H9 (cell line): ENCODE results near the gene KCNQ2. TPM values are rescaled to one million over a fixed set of nuclear protein-coding genes. Genes with fewer than 3 reads are reported as not detected.
A peak's percentile ranks its signal among the peaks of the same experiment; 100 is the strongest.

Experiments
- DNase-seq: peaks from one replicate; pipeline ENCODE4 v3.0.0-alpha.2; 2017
- H2AFZ ChIP-seq: one replicate; pipeline ENCODE4 v1.6.1; 2013; ENCODE audit warnings: mild to moderate bottlenecking, low read length, control low read depth, moderate library complexity
- H2AK5ac ChIP-seq: 2 replicates; pipeline ENCODE4 v1.6.1; 2013; ENCODE audit warnings: low read length, control low read depth, mixed read lengths; ENCODE audit not compliant: insufficient read length
- H2BK120ac ChIP-seq: one replicate; pipeline ENCODE4 v1.6.1; 2013; ENCODE audit warnings: low read depth, mild to moderate bottlenecking, low read length, control low read depth, inconsistent platforms; ENCODE audit not compliant: poor library complexity, severe bottlenecking
- H2BK12ac ChIP-seq: 2 replicates; pipeline ENCODE4 v1.6.1; 2013; ENCODE audit warnings: low read length, control low read depth, mixed read lengths, low read depth; ENCODE audit not compliant: insufficient read length
- H2BK15ac ChIP-seq: 2 replicates; pipeline ENCODE4 v1.6.1; 2013; ENCODE audit warnings: low read depth, low read length, control low read depth
- H2BK20ac ChIP-seq: one replicate; pipeline ENCODE4 v1.6.1; 2013; ENCODE audit warnings: low read depth, mild to moderate bottlenecking, low read length, control low read depth, inconsistent platforms; ENCODE audit not compliant: poor library complexity, severe bottlenecking
- H2BK5ac ChIP-seq: 2 replicates; pipeline ENCODE4 v1.6.1; 2013; ENCODE audit warnings: low read length, control low read depth, mixed read lengths; ENCODE audit not compliant: insufficient read length
- H3K14ac ChIP-seq: 2 replicates; pipeline ENCODE4 v1.6.1; 2013; ENCODE audit warnings: low read length, control low read depth; ENCODE audit not compliant: insufficient read depth
- H3K18ac ChIP-seq: 2 replicates; pipeline ENCODE4 v1.6.1; 2013; ENCODE audit warnings: low read depth, mild to moderate bottlenecking, mixed read lengths, low read length, control low read depth; ENCODE audit not compliant: insufficient read length
- H3K23ac ChIP-seq: 2 replicates; pipeline ENCODE4 v1.6.1; 2013; ENCODE audit warnings: low read length, control low read depth, mixed read lengths, low read depth; ENCODE audit not compliant: insufficient read length
- H3K23me2 ChIP-seq: 2 replicates; pipeline ENCODE4 v1.6.1; 2013; ENCODE audit warnings: low read depth, mild to moderate bottlenecking, mixed read lengths, low read length, control low read depth; ENCODE audit not compliant: insufficient read length, poor library complexity, severe bottlenecking
- H3K27ac ChIP-seq: 2 replicates; pipeline ENCODE4 v1.5.1; 2013; ENCODE audit warnings: low read length, control low read depth, mixed read lengths, low read depth; ENCODE audit not compliant: insufficient read length
- H3K27me3 ChIP-seq: 2 replicates; pipeline ENCODE4 v1.6.1; 2013; ENCODE audit warnings: low read length, control low read depth, inconsistent platforms; ENCODE audit not compliant: insufficient read depth
- H3K4ac ChIP-seq: 2 replicates; pipeline ENCODE4 v1.6.1; 2013; ENCODE audit warnings: low read depth, mild to moderate bottlenecking, control low read depth, inconsistent platforms, low read length, moderate library complexity
- H3K4me1 ChIP-seq: 2 replicates; pipeline ENCODE4 v1.6.1; 2013; ENCODE audit warnings: low read length, control low read depth, inconsistent platforms; ENCODE audit not compliant: insufficient read depth
- H3K4me2 ChIP-seq: 2 replicates; pipeline ENCODE4 v1.6.1; 2013; ENCODE audit warnings: low read length, control low read depth, mixed read lengths; ENCODE audit not compliant: insufficient read length, insufficient read depth
- H3K56ac ChIP-seq: 2 replicates; pipeline ENCODE4 v1.6.1; 2013; ENCODE audit warnings: low read depth, mild to moderate bottlenecking, mixed read lengths, low read length, control low read depth; ENCODE audit not compliant: insufficient read length
- H3K79me1 ChIP-seq: 2 replicates; pipeline ENCODE4 v1.6.1; 2013; ENCODE audit warnings: low read depth, mild to moderate bottlenecking, moderate library complexity, low read length, control low read depth, inconsistent platforms; ENCODE audit not compliant: insufficient read depth, poor library complexity, severe bottlenecking
- H3K79me2 ChIP-seq: 2 replicates; pipeline ENCODE4 v1.6.1; 2013; ENCODE audit warnings: low read length, control low read depth, inconsistent platforms; ENCODE audit not compliant: insufficient read depth
- H3K9ac ChIP-seq: 2 replicates; pipeline ENCODE4 v1.6.1; 2013; ENCODE audit warnings: low read length, control low read depth, mixed read lengths; ENCODE audit not compliant: insufficient read length; ENCODE audit errors: extremely low read depth
- H3K9me3 ChIP-seq: one replicate; pipeline ENCODE4 v1.6.1; 2013; ENCODE audit warnings: low read depth, low read length, inconsistent platforms; ENCODE audit not compliant: control insufficient read depth
- H3T11ph ChIP-seq: one replicate; pipeline ENCODE4 v1.6.1; 2013; ENCODE audit warnings: mild to moderate bottlenecking, low read length, control low read depth, inconsistent platforms
- H4K20me1 ChIP-seq: one replicate; pipeline ENCODE4 v1.6.1; 2013; ENCODE audit not compliant: control insufficient read depth, insufficient read length, insufficient read depth
- H4K5ac ChIP-seq: 2 replicates; pipeline ENCODE4 v1.6.1; 2013; ENCODE audit warnings: low read depth, mild to moderate bottlenecking, mixed read lengths, low read length, control low read depth; ENCODE audit not compliant: insufficient read length
- H4K8ac ChIP-seq: replicated peaks from 2 replicates; pipeline ENCODE4 v1.6.1; 2013; ENCODE audit warnings: low read length, control low read depth, mixed read lengths, low read depth; ENCODE audit not compliant: insufficient read length
- H4K91ac ChIP-seq: 2 replicates; pipeline ENCODE4 v1.6.1; 2013; ENCODE audit warnings: low read depth, mild to moderate bottlenecking, moderate library complexity, mixed read lengths, low read length, control low read depth; ENCODE audit not compliant: insufficient read length
- H3K27ac Mint-ChIP-seq, 3 experiments: 2 replicates in 2 of 3; 3 replicates in 1 of 3; pipeline ENCODE4 v1.8.0; 2020 to 2021; ENCODE audit warnings: mixed read lengths in 3 of 3, mild to moderate bottlenecking in 1 of 3, moderate library complexity in 1 of 3
- H3K27me3 Mint-ChIP-seq: 2 replicates; pipeline ENCODE4 v1.8.0; 2021; ENCODE audit warnings: low read depth, mild to moderate bottlenecking, moderate library complexity, mixed read lengths
- H3K36me3 Mint-ChIP-seq, 3 experiments: 2 replicates in 2 of 3; 3 replicates in 1 of 3; pipeline ENCODE4 v1.8.0; 2020 to 2021; ENCODE audit warnings: low read depth in 3 of 3, mixed read lengths in 3 of 3; ENCODE audit not compliant: insufficient read depth in 1 of 3
- H3K4me1 Mint-ChIP-seq, 2 experiments: 2 replicates each; pipeline ENCODE4 v1.8.0; 2020; ENCODE audit warnings: mixed read lengths in 2 of 2
- H3K4me3 Mint-ChIP-seq, 2 experiments: 2 replicates in 1 of 2; 3 replicates in 1 of 2; pipeline ENCODE4 v1.8.0; 2020 to 2021; ENCODE audit warnings: mild to moderate bottlenecking in 2 of 2, mixed read lengths in 2 of 2, moderate library complexity in 1 of 2
- H3K9me3 Mint-ChIP-seq, 2 experiments: 2 replicates in 1 of 2; 3 replicates in 1 of 2; pipeline ENCODE4 v1.8.0; 2020; ENCODE audit warnings: mild to moderate bottlenecking in 2 of 2, mixed read lengths in 2 of 2, moderate library complexity in 1 of 2
- CTCF ChIP-seq: fragments of 200-600 bp; sonication (generic); conservative IDR thresholded peaks from 3 replicates; pipeline ENCODE4 v1.8.0; 2021; ENCODE audit warnings: antibody characterized with exemption, mild to moderate bottlenecking
- WGBS: extraction: QIAGEN DNeasy Blood & Tissue Kit; methylation state at CpG from one replicate; pipeline ENCODE4 v1.1.7; 2013; ENCODE audit warnings: missing lambda C conversion rate, low lambda C conversion rate, mixed read lengths; ENCODE audit not compliant: insufficient read length; ENCODE audit errors: extremely low coverage; 5-methylcytosine and 5-hydroxymethylcytosine counted together
- total RNA-seq: library from RNA; stranded (reverse); gene quantifications from 2 replicates; pipeline ENCODE4 v1.2.1, GENCODE V29; 2021

Gene KCNQ2
- total RNA-seq, 1 experiment from 2014 or later = 69.2 TPM

- no peak overlapping the region for H3K23ac ChIP-seq
- no peak for DNase-seq
- H2BK20ac ChIP-seq = no peak overlapping the region
- no peak overlapping the region for H2BK12ac ChIP-seq
- peaks cover 36% of the 10 kb centered on the region for H3K27me3 Mint-ChIP-seq
- no peak overlapping the region for H3K56ac ChIP-seq
- H3K4me1 Mint-ChIP-seq = peaks cover 10 to 16% of the 10 kb centered on the region in 2 experiments
- no peak overlapping the region for H3K4me2 ChIP-seq
- peaks cover 6% of the 10 kb centered on the region for H3K23me2 ChIP-seq
- no peak overlapping the region for H4K91ac ChIP-seq
- no peak overlapping the region for H3K27ac ChIP-seq
- no peak overlapping the region for H4K5ac ChIP-seq
- no peaks in the 10 kb centered on the region for H3K79me2 ChIP-seq
- H3K4ac ChIP-seq = no peak overlapping the region
- H3K27ac Mint-ChIP-seq = peak overlapping the region in 1 of 3 experiments; percentile 70; a peak in 1 of 7 replicates
- no peak overlapping the region for H4K8ac ChIP-seq
- no peaks in the 10 kb centered on the region; a peak in 1 of 5 replicates for H3K9me3 Mint-ChIP-seq
- no peak overlapping the region for H2BK5ac ChIP-seq
- H4K20me1 ChIP-seq = no peaks in the 10 kb centered on the region
- no peaks in the 10 kb centered on the region for H3K79me1 ChIP-seq
- H3K18ac ChIP-seq = no peak overlapping the region
- H2AK5ac ChIP-seq = no peak overlapping the region
- no peaks in the 10 kb centered on the region for H3K9me3 ChIP-seq
- no peaks in the 10 kb centered on the region; the same call in 1 of the 2 replicates for H3K27me3 ChIP-seq
- H2BK15ac ChIP-seq = no peak overlapping the region
- no peak overlapping the region for H3K4me3 Mint-ChIP-seq
- H3T11ph ChIP-seq = no peak overlapping the region
- no peak overlapping the region for H3K14ac ChIP-seq
- WGBS = no CpG with 5 or more reads among the region's 26 CpGs
- no peaks in the 10 kb centered on the region; the same call in 1 of the 2 replicates for H3K4me1 ChIP-seq
- TF ChIP-seq CTCF = no peak
- H2AFZ ChIP-seq = no peak overlapping the region
- no peaks in the 10 kb centered on the region for H3K36me3 Mint-ChIP-seq
- H2BK120ac ChIP-seq = no peak overlapping the region
- no peak overlapping the region for H3K9ac ChIP-seq
These were observed 114.2 kb downstream of the KCNQ2 start for GRCh38 chr20:63357921-63358905.
